SK-N-DZ (cell line): ENCODE results near the gene NSD2.
A peak's percentile ranks its signal among the peaks of the same experiment; 100 is the strongest.
"Not testable (repeated sequence)": the region's sequence is repeated elsewhere in the genome, so short reads cannot be mapped to it uniquely, and the experiment has no call there.

Experiments used
- DNase-seq: peaks from one replicate; pipeline ENCODE4 v3.0.0-alpha.2; 2015; ENCODE audit warnings: low spot score
- small RNA-seq, 2 experiments: library from RNA; depleted of rRNA; stranded (forward); fragments of <200 nt; gene quantifications; one replicate each; pipeline ENCODE3, GENCODE V24; 2014

NSD2 gene

DNA sequence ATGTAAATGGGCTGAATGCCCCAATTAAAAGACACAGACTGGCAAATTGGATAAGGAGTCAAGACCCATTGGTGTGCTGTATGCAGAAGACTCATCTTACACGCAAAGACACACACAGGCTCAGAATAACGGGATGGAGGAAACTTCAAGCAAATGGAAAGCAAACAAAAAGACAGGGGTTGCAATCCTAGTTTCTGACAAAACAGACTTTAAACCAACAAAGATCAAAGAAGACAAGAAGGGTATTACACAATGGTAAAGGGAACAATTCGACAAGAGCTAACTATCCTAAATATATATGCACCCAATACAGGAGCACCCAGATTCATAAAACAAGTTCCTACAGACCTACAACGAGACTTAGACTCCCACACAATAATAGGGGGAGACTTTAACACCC, 128.1 kb downstream of the NSD2 start:
- DNase-seq, result not testable (repeated sequence)

DNA sequence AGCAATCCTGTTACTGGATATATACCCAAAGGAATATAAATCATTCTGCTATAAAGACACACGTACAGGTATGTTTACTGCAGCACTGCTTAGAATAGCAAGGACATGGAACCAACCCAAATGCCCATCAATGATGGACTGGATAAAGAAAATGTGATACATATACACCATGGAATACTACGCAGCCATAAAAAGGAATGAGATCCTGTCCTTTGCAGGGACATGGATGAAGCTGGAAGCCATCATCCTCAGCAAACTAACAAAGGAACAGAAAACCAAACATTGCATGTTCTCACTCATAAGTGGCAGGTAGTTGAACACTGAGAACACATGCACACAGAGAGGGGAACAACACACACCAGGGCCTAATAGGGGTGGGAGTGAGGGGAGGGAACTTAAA, 132.2 kb downstream of the NSD2 start:
- not testable (repeated sequence) for DNase-seq

DNA sequence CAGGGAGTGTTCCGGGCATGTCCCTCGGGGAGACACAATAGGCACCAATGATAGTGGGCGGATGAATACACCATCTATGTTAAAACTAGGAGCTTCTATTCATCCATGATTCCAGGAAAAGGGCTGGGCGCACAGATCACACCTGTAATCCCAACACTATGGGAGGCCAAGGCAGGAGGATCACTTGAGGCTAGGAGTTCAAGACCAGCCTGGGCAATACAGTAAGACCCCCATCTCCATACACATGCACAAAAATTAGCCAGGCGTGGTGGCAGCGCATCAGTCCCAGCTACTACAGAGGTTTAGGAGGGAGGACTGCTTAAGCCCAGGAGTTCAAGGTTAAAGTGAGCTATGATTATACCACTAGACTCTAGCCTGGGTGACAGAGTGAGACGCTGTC, 135.2 kb downstream of the NSD2 start:
- no peak for DNase-seq

- no peak for DNase-seq
Observed at GRCh38 chr4:2006956-2007653, 135.9 kb downstream of the NSD2 start.

GRCh38 chr4:2007804-2008670, 136.8 kb downstream of the NSD2 start:
- DNase-seq, result no peak

DNA sequence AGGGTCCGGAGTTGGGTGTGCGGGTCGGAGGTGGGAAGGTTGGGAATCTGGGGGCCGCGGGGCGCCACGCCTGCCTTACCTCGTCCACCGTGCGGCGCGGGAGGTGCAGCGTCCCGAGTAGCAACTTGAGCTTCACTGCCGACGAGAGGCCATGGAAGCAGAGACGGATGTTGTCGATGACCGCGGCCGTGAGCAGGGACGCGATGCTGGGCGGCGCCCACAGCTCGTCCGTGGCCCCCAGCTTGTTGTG, 137.4 kb downstream of the NSD2 start:
- no peak for DNase-seq

DNA sequence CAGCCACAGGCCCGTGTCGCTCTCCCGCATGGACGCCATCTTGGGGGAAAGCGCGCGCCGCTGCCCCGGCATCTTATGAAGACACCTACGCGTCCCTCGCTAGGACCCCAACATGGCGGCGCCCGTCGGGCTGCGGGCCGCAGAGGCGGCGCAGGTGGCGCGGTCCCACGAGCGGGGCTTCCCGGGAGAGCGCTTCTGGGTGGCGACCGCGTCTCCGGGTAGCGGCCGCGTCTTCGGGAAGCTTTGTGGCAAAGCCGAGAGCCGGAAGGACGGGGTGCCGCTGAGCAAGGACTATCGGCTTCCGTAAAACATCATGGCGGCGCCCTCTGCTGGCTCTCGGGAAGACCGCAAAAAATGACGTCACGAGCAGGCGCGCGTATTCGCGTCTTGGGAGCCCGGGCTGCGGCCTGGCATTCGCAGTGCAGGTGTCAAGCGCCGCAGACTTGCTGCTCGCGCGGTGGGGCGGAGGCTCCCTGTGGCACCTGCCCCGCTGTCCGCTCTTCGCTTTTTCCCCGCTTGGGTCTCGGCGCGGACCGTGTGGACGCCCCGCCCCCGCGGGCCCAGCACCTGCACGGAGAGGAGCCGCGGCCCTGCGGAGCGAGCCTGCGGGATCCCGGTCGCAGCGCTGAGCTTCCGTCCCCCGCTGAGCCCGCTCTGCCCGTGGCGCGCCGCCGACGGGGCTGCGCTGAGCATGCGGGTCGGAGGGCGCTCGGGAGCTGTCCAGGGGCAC, 137.9 kb downstream of the NSD2 start, which contains the start of gene NELFA:
Gene NELFA (minus strand): TSS at position 54 of the 730 bp plus-strand sequence. CDS start 15 bp downstream, at position 39.
- DNase-seq, result peak; percentile 94

DNA sequence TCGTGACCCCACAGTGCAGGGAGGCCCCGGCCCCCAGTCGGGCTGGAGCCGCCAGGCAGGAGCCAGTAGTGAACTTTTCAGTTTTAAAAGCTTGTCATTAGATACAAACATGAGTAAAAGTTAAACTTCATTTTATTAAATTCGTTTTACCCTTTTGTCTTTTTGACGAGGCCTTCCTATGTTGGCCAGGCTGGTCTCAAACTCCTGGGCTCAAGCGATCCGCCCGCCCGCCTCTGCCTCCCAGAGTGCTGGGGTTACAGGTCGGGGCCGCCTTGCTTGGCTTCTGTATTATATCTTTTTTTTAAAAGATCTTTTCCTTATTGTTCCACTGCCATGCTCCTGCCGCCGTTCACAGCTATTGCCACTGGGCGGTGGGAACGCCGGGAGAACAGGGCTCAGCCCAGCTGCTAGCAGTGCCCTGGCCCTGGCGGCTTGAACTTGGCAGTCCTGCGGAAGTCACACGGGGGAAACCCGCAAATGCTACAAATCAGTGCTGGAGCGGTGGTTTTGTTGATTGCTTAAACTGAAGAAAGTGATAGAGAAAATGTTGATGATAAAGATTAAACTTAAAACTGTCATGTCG, 138.5 kb downstream of the NSD2 start:
- DNase-seq, result peak; percentile 68

- no peak for DNase-seq
Observed at GRCh38 chr4:2011583-2011982, 140.4 kb downstream of the NSD2 start.

DNA sequence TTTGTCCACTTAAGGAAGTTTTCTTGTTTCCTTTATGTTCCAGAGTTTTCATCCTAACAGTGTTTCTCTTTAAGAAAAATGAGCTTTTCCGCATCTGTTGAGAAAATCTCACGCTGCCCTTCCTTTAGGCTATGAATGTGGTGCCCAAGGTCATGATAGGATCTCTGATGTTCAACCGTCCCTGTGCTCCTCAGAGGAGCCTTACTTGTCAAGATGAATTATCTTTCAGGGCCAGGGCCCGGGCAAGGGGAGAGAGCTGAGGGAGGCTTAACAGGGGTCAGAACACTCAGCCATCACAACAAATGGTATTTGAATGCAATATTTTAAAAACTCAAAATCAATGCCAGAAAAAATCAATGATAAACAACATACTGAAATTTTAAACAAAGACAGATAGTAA, 143.8 kb downstream of the NSD2 start:
- no peak for DNase-seq

DNA sequence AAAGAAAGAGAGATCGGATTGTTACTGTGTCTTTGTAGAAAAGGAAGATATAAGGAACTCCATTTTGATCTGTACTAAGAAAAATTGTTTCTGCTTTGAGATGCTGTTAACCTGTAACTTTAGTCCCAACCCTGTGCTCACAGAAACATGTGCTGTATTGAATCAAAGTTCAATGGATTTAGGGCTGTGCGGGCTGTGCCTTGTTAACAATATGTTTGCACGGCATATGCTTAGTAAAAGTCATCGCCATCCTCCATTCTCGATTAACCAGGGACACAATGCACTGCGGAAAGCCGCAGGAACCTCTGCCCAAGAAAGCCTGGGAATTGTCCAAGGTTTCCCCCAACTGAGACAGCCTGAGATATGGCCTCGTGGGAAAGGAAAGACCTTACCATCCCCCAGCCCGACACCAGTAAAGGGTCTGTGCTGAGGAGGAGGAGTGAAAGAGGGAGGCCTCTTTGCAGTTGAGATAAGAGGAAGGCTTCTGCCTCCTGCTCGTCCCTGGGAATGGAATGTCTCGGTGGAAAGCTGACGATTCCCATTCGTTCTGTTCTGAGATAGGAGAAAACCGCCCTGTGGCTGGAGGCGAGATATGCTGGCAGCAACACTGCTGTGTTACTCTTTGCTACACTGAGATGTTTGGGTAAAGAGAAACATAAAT, 150.3 kb downstream of the NSD2 start:
- not testable (repeated sequence) for DNase-seq

- DNase-seq, result no peak
Observed at GRCh38 chr4:2024683-2025082, 153.5 kb downstream of the NSD2 start.

GRCh38 chr4:2025817-2026216, 154.6 kb downstream of the NSD2 start:
- DNase-seq, result no peak

DNA sequence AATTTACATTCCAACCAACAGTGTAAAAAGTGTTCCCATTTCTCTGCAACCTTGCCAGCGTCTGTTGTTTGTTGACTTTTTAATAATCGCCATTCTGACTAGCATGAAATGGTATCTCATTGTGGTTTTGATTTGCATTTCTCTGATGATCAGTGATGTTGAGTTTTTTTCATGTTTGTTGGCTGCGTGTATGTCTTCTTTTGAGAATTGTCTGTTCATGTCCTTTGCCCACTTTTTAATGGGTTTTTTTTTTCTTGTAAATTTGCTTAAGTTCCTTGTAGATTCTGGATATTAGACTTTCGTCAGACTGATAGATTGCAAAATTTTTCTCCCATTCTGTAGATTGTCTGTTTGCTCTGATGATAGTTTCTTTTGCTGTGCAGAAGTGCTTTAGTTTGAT, 155.9 kb downstream of the NSD2 start:
- not testable (repeated sequence) for DNase-seq

DNA sequence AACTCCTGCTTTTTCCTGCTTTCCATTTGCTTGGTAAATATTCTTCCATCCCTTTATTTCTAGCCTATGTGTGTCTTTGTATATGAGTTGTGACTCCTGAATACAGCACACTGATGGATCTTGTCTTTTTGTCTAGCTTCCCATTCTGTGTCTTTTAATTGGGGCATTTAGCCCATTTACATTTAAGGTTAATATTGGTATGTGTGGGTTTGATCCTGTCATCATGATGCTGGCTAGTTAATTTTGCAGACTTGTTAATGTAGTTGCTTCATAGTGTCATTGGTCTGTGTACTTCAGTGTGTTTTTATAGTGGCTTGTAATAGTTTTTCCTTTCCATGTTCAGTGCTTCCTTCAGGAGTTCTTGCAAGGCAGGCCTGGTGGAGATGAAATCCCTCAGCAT, 160.0 kb downstream of the NSD2 start:
- not testable (repeated sequence) for DNase-seq

Small RNA genes lying within 50 kb of the gene (small RNA-seq; reads per million reads assigned to genes)
- 132 to 188 reads per million in 2 experiments for gene SCARNA22
